GM21737 (cell line): ENCODE measurements around the gene ZC2HC1C.

ENCODE experiments used
- ATAC-seq: cut with Tn5 transposase; IDR thresholded peaks from one replicate; pipeline ENCODE4 v1.9.1; 2021; ENCODE audit warnings: mild to moderate bottlenecking, moderate library complexity; ENCODE audit not compliant: unreplicated experiment

ZC2HC1C gene

DNA sequence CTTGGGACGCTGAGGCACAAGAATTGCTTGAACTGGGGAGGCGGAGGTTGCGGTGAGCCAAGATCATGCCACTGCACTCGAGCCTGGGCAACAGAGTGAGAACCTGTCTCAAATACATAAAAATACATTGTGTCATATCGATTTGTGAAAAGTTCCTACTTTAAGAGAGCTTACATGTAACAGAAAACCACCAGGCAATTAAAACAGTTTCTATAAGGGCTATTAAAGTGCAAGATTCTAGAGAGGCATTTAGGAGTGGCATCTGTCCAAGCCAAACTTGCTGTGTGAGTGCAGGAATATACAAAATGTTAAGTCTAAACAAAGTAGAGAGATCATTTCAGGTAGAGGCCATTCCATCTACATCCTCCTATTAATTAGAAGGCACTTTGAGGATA lies 59.2 kb downstream of the ZC2HC1C start:
- ATAC-seq = no peak
